AG09319 (cell line): Measurements from ENCODE around the gene UBE2E3.
A peak's percentile ranks its signal among the peaks of the same experiment; 100 is the strongest.
"Not testable (repeated sequence)": the region's sequence is repeated elsewhere in the genome, so short reads cannot be mapped to it uniquely, and the experiment has no call there.

ENCODE experiments used
- DNase-seq: peaks from one replicate; pipeline ENCODE4 v3.0.0-alpha.2; 2010; ENCODE audit warnings: low read depth; ENCODE audit errors: extremely low read depth
- CTCF ChIP-seq: IDR thresholded peaks from 2 replicates; pipeline ENCODE4 v1.5.1; 2011; ENCODE audit warnings: low read depth, mild to moderate bottlenecking, inconsistent platforms, low read length, moderate library complexity

Gene UBE2E3

GRCh38 chr2:181036445-181036844 is 56.0 kb downstream of the UBE2E3 start:
- no peak for DNase-seq
- no peak for TF ChIP-seq CTCF

GRCh38 chr2:181036848-181037603 is 56.6 kb downstream of the UBE2E3 start:
- peak; percentile 31 for DNase-seq
- TF ChIP-seq CTCF: no peak

GRCh38 chr2:181037922-181038321 is 57.5 kb downstream of the UBE2E3 start:
- no peak for TF ChIP-seq CTCF
- no peak for DNase-seq

GRCh38 chr2:181038796-181039195 is 58.4 kb downstream of the UBE2E3 start:
- TF ChIP-seq CTCF: no peak
- DNase-seq: no peak

GRCh38 chr2:181040839-181041238 is 60.4 kb downstream of the UBE2E3 start:
- DNase-seq: not testable (repeated sequence)

- no peak for TF ChIP-seq CTCF
- DNase-seq: no peak
Observed at GRCh38 chr2:181041661-181042060, 61.3 kb downstream of the UBE2E3 start.

GRCh38 chr2:181042706-181043105 is 62.3 kb downstream of the UBE2E3 start:
- TF ChIP-seq CTCF: no peak
- DNase-seq: no peak

GRCh38 chr2:181046833-181047232 is 66.4 kb downstream of the UBE2E3 start:
- DNase-seq: no peak
- TF ChIP-seq CTCF: no peak
